K562 (cell line): Measurements from ENCODE around the gene PRDM16. TPM values are rescaled to one million over a fixed set of nuclear protein-coding genes. Genes with fewer than 3 reads are reported as not detected.

Experiments
- ATAC-seq: fragments of 200-7000 bp; cut with Tn5 transposase; 3 replicates; pipeline ENCODE4 v1.9.1; 2020; ENCODE audit warnings: moderate library complexity
- BruUV-seq: library from RNA; stranded (reverse); fragments of 400-500 nt; replicated peaks from 2 replicates; lab custom pipeline; 2021; lab: Mats Ljungman, UMichigan
- CTCF ChIA-PET: fragments of 300-600 bp; formaldehyde crosslinking; extraction: SDS; loops from one replicate; lab custom pipeline; 2021; ENCODE audit warnings: low intra/inter-chr PET ratio; lab: Yijun Ruan, JAX
- POLR2A ChIA-PET: fragments of 300-600, 350-650 bp; sonication (Branson Sonifier 250); formaldehyde crosslinking; extraction: SDS; loops from one replicate; lab custom pipeline; 2021; ENCODE audit warnings: antibody characterized with exemption, inconsistent platforms; lab: Yijun Ruan, JAX
- DNase-seq, 4 experiments: peaks; one replicate each; pipeline versions ENCODE4 v3.0.0 to v3.0.0-alpha.2; 2011 to 2018; ENCODE audit warnings: low spot score in 3 of 4, mixed read lengths in 3 of 4; ENCODE audit errors: extremely low read depth in 1 of 4
- FAIRE-seq: peaks from 2 replicates; lab custom pipeline; 2011; peaks lifted over from hg19 to GRCh38; lab: Jason Lieb, UNC
- H2AFZ ChIP-seq: 2 replicates; pipeline ENCODE4 v1.6.0; 2011; ENCODE audit warnings: low read depth, low read length, control low read depth, inconsistent platforms
- H3K27ac ChIP-seq: fragments of 200-600 bp; 3 replicates; pipeline ENCODE4 v1.8.0; 2011; ENCODE audit warnings: low read depth, mild to moderate bottlenecking, control low read depth, inconsistent platforms, low read length, moderate library complexity, mixed read lengths; ENCODE audit errors: extremely low read depth
- H3K27me3 ChIP-seq, 2 experiments: fragments of 300-600 bp in 1 of 2; 2 replicates in 1 of 2; 3 replicates in 1 of 2; pipeline versions ENCODE4 v1.6.0 to v1.8.0; 2011; ENCODE audit warnings: inconsistent platforms in 2 of 2, low read length in 2 of 2, mild to moderate bottlenecking in 1 of 2, mixed read lengths in 1 of 2, moderate library complexity in 1 of 2; ENCODE audit not compliant: control insufficient read depth in 2 of 2, insufficient read depth in 2 of 2
- H3K36me3 ChIP-seq: fragments of 300-600 bp; 3 replicates; pipeline ENCODE4 v1.8.0; 2011; ENCODE audit warnings: mild to moderate bottlenecking, low read length, inconsistent platforms; ENCODE audit not compliant: control insufficient read depth, insufficient read depth
- H3K4me1 ChIP-seq, 2 experiments: fragments of 200-600 bp in 1 of 2; replicated peaks in 1 of 2; 2 replicates in 1 of 2; 3 replicates in 1 of 2; pipeline versions ENCODE4 v1.5.1 to v1.8.0; 2011; ENCODE audit warnings: inconsistent platforms in 2 of 2, low read length in 2 of 2, mild to moderate bottlenecking in 1 of 2, mixed read lengths in 1 of 2, moderate library complexity in 1 of 2; ENCODE audit not compliant: control insufficient read depth in 2 of 2, insufficient read depth in 2 of 2
- H3K4me2 ChIP-seq: 2 replicates; pipeline ENCODE4 v1.6.1; 2011; ENCODE audit warnings: low read length, control low read depth, inconsistent platforms, mixed read lengths; ENCODE audit not compliant: insufficient read depth
- H3K4me3 ChIP-seq: fragments of 200-600 bp; sonication (generic), shearing (Covaris generic); 2 replicates; pipeline ENCODE4 v1.5.1; 2016; ENCODE audit warnings: control low read depth, inconsistent platforms
- H3K79me2 ChIP-seq: fragments of 200-600 bp; 3 replicates; pipeline ENCODE4 v1.8.0; 2011; ENCODE audit warnings: low read length, inconsistent platforms; ENCODE audit not compliant: control insufficient read depth, insufficient read depth
- H3K9ac ChIP-seq, 2 experiments: 2 replicates each; pipeline versions ENCODE4 v1.6.0 to v1.6.1; 2011; ENCODE audit warnings: low read depth in 2 of 2, low read length in 2 of 2, control low read depth in 1 of 2, inconsistent platforms in 1 of 2, mild to moderate bottlenecking in 1 of 2, mixed read lengths in 1 of 2; ENCODE audit not compliant: insufficient read depth in 1 of 2
- H3K9me1 ChIP-seq: one replicate; pipeline ENCODE4 v1.6.0; 2011; ENCODE audit warnings: inconsistent platforms, mild to moderate bottlenecking, low read length, moderate library complexity; ENCODE audit not compliant: control insufficient read depth, insufficient read depth
- H3K9me3 ChIP-seq: replicated peaks from 2 replicates; pipeline ENCODE4 v1.5.1; 2011; ENCODE audit warnings: low read depth, low read length, inconsistent platforms; ENCODE audit not compliant: control insufficient read depth, insufficient read depth
- H4K20me1 ChIP-seq: replicated peaks from 2 replicates; pipeline ENCODE4 v1.6.1; 2011; ENCODE audit warnings: low read length, inconsistent platforms, mixed read lengths; ENCODE audit not compliant: control insufficient read depth, insufficient read depth
- ARHGAP35 ChIP-seq: fragments of 450-650 bp; IDR thresholded peaks from 2 replicates; pipeline ENCODE4 v1.6.1; 2018; ENCODE audit not compliant: partially characterized antibody
- DDX20 ChIP-seq: fragments of 450-650 bp; IDR thresholded peaks from 2 replicates; pipeline ENCODE4 v1.6.1; 2016; ENCODE audit warnings: missing genetic modification characterization, low read depth, mild to moderate bottlenecking, missing compliant biosample characterization, moderate library complexity
- ELF4 ChIP-seq: fragments of 450-650 bp; formaldehyde crosslinking; IDR thresholded peaks from 2 replicates; pipeline ENCODE4 v1.4.0; 2022; ENCODE audit warnings: missing genetic modification characterization
- ETV1 ChIP-seq: fragments of 450-650 bp; conservative IDR thresholded peaks from 2 replicates; pipeline ENCODE4 v1.6.1; 2016; ENCODE audit warnings: missing genetic modification characterization, control low read depth, low read depth, missing compliant biosample characterization
- HDGF ChIP-seq: fragments of 450-650 bp; IDR thresholded peaks from 2 replicates; pipeline ENCODE4 v1.6.1; 2016
- JUNB ChIP-seq: fragments of 450-650 bp; formaldehyde crosslinking; conservative IDR thresholded peaks from 2 replicates; pipeline ENCODE4 v1.4.0; 2020; ENCODE audit warnings: mild to moderate bottlenecking
- KLF16 ChIP-seq: IDR thresholded peaks from 2 replicates; pipeline ENCODE4 v1.6.1; 2016; ENCODE audit warnings: antibody characterized with exemption
- SMAD1 ChIP-seq: fragments of 150-350 bp; IDR thresholded peaks from 2 replicates; pipeline ENCODE4 v1.6.1; 2014; ENCODE audit warnings: low read length, low read depth; ENCODE audit not compliant: partially characterized antibody
- ZFP1 ChIP-seq: fragments of 450-650 bp; formaldehyde crosslinking; IDR thresholded peaks from 2 replicates; pipeline ENCODE4 v1.4.0; 2020; ENCODE audit warnings: mild to moderate bottlenecking, mixed read lengths
- ZNF780A ChIP-seq: fragments of 250-450 bp; sonication (Bioruptor Pico); IDR thresholded peaks from 2 replicates; pipeline ENCODE4 v1.5.0; 2021; ENCODE audit warnings: mild to moderate bottlenecking
- WGBS: fragments of 100-300 bp; shearing (Covaris generic); methylation state at CpG from one replicate; pipeline ENCODE4 v1.1.6; 2016; ENCODE audit warnings: low coverage, mixed read lengths; ENCODE audit not compliant: insufficient coverage; ENCODE audit errors: missing lambda C conversion rate; 5-methylcytosine and 5-hydroxymethylcytosine counted together
- in situ Hi-C: fragments of 300-500 bp; cut with MboI; formaldehyde crosslinking; loops from 4 replicates; pipeline ENCODE4 v1.15.0; 2018; ENCODE audit warnings: inconsistent platforms, mixed read lengths
- intact Hi-C: fragments of 100-400 bp; cut with micrococcal nuclease; formaldehyde crosslinking; loops from 2 replicates; pipeline ENCODE4 v1.14.2; 2022
- polyA plus RNA-seq, 8 experiments: library from polyadenylated mRNA; depleted of rRNA in 4 of 8; stranded (reverse) in 5 of 8; unstranded in 3 of 8; fragments of >200 nt; fragmentation: Nextera tagmentation in 2 of 8; fragmentation: Illumina TruSeq in 1 of 8; extraction: Ambion mirVana in 2 of 8; extraction: Trizol in 1 of 8; gene quantifications; 2 replicates each; pipeline versions ENCODE4 v1.2.1 to v1.2.3, GENCODE V29; 2011 to 2014; ENCODE audit warnings: inconsistent platforms in 1 of 8, missing spikeins in 1 of 8
- total RNA-seq, 7 experiments: library from RNA; depleted of rRNA in 6 of 7; stranded (reverse); fragments of >200 nt in 6 of 7; fragmentation: Illumina TruSeq in 2 of 7; extraction: Trizol in 2 of 7; gene quantifications; 2 replicates each; pipeline versions ENCODE4 v1.2.1 to v1.2.3, GENCODE V29; 2011 to 2021; ENCODE audit warnings: low replicate concordance in 1 of 7
- TF ChIP-seq, protein P1 (sequence below), 2 experiments: fragments of 250-450 bp in 1 of 2; fragments of 450-650 bp in 1 of 2; sonication (Bioruptor Pico) in 1 of 2; IDR thresholded peaks; 2 replicates each; pipeline versions ENCODE4 v1.6.1 to v1.8.0; 2016 to 2021; ENCODE audit warnings: mild to moderate bottlenecking in 2 of 2, moderate library complexity in 2 of 2, missing compliant biosample characterization in 1 of 2, missing genetic modification characterization in 1 of 2
- TF ChIP-seq, protein P2 (sequence below): sonication (generic); formaldehyde crosslinking; IDR thresholded peaks from 2 replicates; pipeline ENCODE4 v1.8.0; 2022; ENCODE audit warnings: missing genetic modification reagents, mild to moderate bottlenecking, borderline replicate concordance

The PRDM16 gene
- total and polyA plus RNA-seq, 9 of the 15 experiments (the other 6 are each of a cell fraction or from before 2014, with no cell fraction given) = 0.10 to 0.27 TPM; not detected in 7

DNA sequence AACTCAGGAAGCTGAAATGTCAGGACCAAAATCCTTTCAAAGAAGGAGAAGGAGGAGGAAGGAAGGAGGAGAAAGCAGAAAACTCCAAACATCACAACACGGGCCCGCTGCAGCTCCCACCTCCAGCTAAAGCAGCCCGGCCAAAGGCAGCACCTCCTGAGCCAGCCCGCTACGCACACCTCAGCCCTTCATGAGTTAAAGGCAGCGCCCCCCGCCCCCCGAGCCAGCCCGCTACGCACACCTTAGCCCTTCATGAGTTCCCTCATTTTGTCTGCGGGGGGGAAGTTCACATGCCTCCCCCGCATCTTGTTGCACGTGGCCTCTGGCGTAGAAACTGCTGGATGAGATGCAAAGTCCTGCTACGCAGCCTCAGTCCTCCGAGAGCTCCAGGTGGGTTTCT lies 294.8 kb downstream of the PRDM16 start:
- Histone ChIP-seq H2AFZ (no peak overlapping the region), H3K9me3 (no peaks in the 10 kb centered on the region), H3K79me2 (no peaks in the 10 kb centered on the region), H3K36me3 (no peaks in the 10 kb centered on the region), H3K4me3 (no peak overlapping the region), H3K9ac (no peak overlapping the region), H3K4me2 (no peak overlapping the region), H3K27ac (no peak overlapping the region), H3K9me1 (no peaks in the 10 kb centered on the region), H3K4me1 (peaks cover 0 to 7% of the 10 kb centered on the region in 2 experiments; a peak in 2 of 5 replicates), H4K20me1 (peaks cover 19% of the 10 kb centered on the region), H3K27me3 (peaks cover 72 to 92% of the 10 kb centered on the region in 2 experiments)
- no TSS peak for BruUV-seq
- POLR2A ChIA-PET = interaction anchor here (0.6 to 1.1 kb wide), 2 partner anchors 58 to 982 kb away, joined by 3 to 4 read pairs; no protein-coding TSS in a partner anchor
- FAIRE-seq (no peak), DNase-seq (no peak), ATAC-seq (no peak)
- intact Hi-C loops = no loop called here
- TF ChIP-seq SMAD1 (no peak), ARHGAP35 (no peak), DDX20 (no peak), JUNB (CRISPR knock-in tag) (no peak), HDGF (no peak), ZFP1 (CRISPR knock-in tag) (no peak), ETV1 (tag) (no peak), ZNF780A (CRISPR knock-in tag) (no peak), KLF16 (no peak), ELF4 (CRISPR knock-in tag) (no peak)
- TF ChIP-seq, protein P1, sequence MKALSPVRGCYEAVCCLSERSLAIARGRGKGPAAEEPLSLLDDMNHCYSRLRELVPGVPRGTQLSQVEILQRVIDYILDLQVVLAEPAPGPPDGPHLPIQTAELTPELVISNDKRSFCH (CRISPR knock-in tag; IDR thresholded peaks at IDR 0.05) = no peak
- TF ChIP-seq, protein P1 (tag; IDR thresholded peaks at IDR 0.05) = no peak
- TF ChIP-seq, protein P2, sequence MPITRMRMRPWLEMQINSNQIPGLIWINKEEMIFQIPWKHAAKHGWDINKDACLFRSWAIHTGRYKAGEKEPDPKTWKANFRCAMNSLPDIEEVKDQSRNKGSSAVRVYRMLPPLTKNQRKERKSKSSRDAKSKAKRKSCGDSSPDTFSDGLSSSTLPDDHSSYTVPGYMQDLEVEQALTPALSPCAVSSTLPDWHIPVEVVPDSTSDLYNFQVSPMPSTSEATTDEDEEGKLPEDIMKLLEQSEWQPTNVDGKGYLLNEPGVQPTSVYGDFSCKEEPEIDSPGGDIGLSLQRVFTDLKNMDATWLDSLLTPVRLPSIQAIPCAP (CRISPR knock-in tag) = no peak
- in situ Hi-C loops = no loop called here
- CTCF ChIA-PET = no interaction called here
- WGBS = under 1% methylated on average over 16 of the region's 16 CpGs
